Upper lobe of left lung (tissue), 4 donors: ENCODE measurements around the gene YAP1.

Experiments used
- CTCF ChIP-seq, 6 experiments: fragments of 450-650 bp in 4 of 6; fragments of 200-600 bp in 2 of 6; sonication (generic) in 2 of 6; IDR thresholded peaks; one replicate each; pipeline ENCODE4 v1.5.1; 2016 to 2019; ENCODE audit warnings: antibody characterized with exemption in 6 of 6
- EP300 ChIP-seq, 4 donors: sonication (generic); formaldehyde crosslinking; IDR thresholded peaks; one replicate each; pipeline ENCODE4 v1.5.1; 2017; ENCODE audit warnings: antibody characterized with exemption in 4 of 4, control low read depth in 2 of 4

- TF ChIP-seq CTCF (IDR thresholded peaks at IDR 0.05) (no peak), EP300 (IDR thresholded peaks at IDR 0.05) (no peak)
Measured at GRCh38 chr11:102112509-102112821, 2.2 kb downstream of the YAP1 start.
